Frontal cortex (tissue), 4 donors: ENCODE results near the gene BACE2. TPM values are rescaled to one million over a fixed set of nuclear protein-coding genes. Genes with fewer than 3 reads are reported as not detected.

ENCODE experiments used
- DNase-seq, 2 donors: peaks; one replicate each; pipeline ENCODE4 v3.0.0; 2012; ENCODE audit warnings: low spot score in 2 of 2
- FAIRE-seq: peaks from 2 replicates; lab custom pipeline; 2012; peaks lifted over from hg19 to GRCh38; lab: Jason Lieb, UNC
- total RNA-seq: library from RNA; depleted of rRNA; stranded (reverse); fragments of >200 nt; gene quantifications from one replicate; pipeline ENCODE4 v1.2.3, GENCODE V29; 2014
- donor health status: control.
- donor health status: control.
- donor health status: control.

BACE2 gene
- total RNA-seq, 1 donor from 2014 or later, result 10.2 TPM

GRCh38 chr21:41208376-41208763 lies 40.4 kb downstream of the BACE2 start:
- DNase-seq (no peak), FAIRE-seq (no peak)

- DNase-seq (no peak), FAIRE-seq (no peak)
Measured at GRCh38 chr21:41209016-41209619, 41.2 kb downstream of the BACE2 start.

GRCh38 chr21:41210426-41211059 lies 42.6 kb downstream of the BACE2 start:
- DNase-seq (no peak), FAIRE-seq (no peak)

GRCh38 chr21:41211060-41211805 lies 43.3 kb downstream of the BACE2 start:
- DNase-seq (no peak), FAIRE-seq (no peak)

- no peak for FAIRE-seq
- no peak for DNase-seq
Measured at GRCh38 chr21:41213021-41213420, 45.1 kb downstream of the BACE2 start.

DNA sequence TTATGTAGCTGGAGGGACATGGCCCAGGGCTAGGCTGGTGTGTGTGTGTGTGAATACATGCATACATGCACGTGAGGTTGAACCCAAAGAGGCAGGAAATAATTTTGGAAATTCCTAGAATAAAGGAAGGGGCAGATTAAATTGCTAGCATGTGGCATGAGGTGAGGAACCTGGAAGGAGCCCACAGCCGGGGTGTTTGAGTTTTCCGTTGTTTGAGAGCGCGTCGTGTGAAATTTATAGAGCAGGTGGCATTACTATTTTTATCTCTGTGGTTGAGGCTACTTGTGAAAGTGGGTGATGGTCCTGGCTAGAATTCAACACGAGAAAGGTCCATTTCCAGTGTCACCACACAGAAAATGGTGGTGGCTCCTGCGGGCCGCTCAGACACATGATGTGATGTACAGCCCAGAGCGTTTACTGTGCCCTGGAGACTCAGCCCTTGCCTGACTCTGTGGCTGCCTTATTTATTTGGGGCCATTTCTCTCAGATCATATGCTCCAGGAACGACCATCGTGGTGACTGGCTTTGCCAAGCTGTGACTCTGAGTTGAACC lies 48.0 kb downstream of the BACE2 start:
- FAIRE-seq, result no peak
- no peak for DNase-seq

- FAIRE-seq (no peak), DNase-seq (no peak)
Measured at GRCh38 chr21:41216486-41216885, 48.5 kb downstream of the BACE2 start.

GRCh38 chr21:41217671-41218385 lies 49.9 kb downstream of the BACE2 start:
- FAIRE-seq, result no peak
- DNase-seq, result no peak

DNA sequence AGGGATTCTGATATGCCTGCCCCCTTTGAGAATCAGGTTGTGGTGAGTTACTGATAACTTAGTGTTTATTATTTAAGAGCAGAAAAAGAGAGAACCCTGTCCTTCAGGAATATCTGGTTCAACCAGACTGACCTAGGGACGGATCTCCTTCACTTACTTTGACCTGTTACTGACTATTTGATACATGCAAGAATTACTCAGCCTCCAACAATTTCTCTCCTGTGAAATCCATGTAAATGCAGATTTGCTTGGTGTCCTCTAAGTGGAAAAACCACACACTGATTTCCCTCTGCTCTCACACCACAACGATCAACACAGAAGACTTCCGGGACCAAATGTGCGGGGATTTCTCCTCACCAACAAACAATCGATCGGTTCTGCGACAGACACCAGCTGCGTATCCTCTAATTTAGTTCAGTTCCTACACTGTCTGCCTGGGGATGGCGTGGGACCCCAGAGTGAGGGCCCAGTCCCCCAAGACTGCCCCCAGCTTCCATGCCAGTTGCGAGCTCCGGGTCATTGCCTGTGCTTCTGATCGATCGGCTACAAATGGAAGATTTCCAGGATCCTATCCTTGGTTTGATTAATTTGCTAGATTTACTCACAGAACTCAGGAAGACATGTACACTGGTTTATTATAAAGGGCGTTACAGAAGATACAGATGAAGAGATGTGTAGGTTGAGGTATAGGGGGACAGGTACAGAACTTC lies 51.7 kb downstream of the BACE2 start:
- FAIRE-seq (no peak), DNase-seq (no peak)

DNA sequence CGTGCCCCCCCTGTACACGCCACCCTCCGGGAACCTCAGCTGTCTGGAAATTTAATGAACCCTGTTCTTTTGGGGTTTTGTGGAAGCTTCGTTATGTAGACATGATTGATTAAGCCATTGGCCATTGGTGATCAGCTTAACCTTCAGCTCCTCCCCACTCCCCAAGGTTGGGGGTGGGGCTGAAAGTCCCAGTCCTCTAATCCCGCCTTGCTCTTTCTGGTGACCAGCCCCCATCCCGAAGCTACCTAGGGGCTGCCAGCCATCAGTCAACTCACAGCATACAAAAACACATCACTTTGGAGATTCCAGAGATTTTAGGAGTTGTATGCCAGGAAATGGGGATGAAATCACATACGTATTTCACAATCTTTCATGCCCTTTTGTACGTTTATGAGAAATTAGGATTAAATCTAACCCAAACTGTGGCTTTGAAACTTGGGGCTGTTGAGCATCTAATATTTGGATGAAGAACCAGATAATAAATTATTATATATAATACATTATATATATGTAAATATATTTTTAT lies 52.3 kb downstream of the BACE2 start:
- DNase-seq (no peak), FAIRE-seq (no peak)

DNA sequence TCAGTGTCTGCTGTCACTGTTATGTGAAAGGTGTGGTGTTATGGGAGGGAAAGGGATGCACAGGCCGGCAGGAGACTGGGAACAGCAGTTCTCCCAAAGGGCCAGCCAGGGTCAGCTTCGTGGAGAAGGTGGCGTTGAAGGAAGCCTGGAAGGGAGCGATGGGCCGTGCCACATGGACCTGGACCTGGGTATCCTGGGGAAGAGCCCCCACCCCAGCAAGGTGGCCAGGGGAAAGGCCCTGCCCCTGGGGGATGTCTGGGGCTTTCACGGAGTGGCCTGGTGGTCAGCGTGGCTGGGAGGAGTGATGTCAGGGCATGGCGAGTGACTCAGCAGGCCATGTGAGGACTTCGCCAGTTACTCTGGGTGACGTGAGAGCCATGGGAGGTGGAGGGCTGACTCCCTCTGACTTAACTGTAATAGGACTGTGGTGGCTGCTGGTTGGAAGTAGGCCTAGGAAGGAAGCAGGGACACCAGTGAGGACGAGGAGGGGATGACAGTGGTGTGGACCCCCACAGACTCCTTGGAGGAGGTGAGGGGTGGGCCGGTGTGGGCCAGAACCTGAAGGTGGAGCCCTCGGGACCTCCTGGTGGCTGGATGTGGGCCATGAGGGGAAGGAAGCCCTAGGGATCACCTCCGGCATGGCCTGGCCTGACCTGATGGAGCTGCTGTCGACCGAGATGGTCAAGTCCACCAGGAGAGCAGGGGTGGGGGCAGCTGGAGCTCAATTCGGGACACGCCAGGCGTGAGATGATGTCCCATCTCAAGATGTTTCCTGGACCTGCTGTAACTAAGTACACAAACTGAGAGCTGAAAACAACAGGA lies 54.5 kb downstream of the BACE2 start:
- no peak for FAIRE-seq
- no peak for DNase-seq

DNA sequence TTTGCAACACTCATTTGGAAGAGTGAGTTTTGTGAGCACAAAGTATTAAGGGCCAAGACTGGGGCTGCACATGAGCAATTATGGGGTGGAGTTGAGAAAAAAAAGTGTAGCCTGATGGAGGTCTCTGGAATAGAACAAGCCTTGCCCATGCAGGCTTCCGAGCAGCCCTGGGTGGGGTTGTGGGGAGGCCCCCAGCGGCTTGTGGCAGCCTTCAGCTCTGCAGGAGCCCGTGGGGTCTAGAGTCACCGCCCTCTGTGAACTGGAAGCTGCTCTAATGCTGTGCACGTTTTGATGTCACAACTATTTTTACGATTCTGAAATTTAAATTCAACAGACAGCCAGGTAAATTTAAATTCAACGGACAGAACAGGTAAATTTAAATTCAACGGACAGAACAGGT lies 58.9 kb downstream of the BACE2 start:
- no peak for FAIRE-seq

GRCh38 chr21:41227357-41228005 lies 59.5 kb downstream of the BACE2 start:
- no peak for FAIRE-seq
- DNase-seq, result no peak

More for the DNA sequence above, 58.9 kb downstream of the BACE2 start:
- DNase-seq, result no peak

DNA sequence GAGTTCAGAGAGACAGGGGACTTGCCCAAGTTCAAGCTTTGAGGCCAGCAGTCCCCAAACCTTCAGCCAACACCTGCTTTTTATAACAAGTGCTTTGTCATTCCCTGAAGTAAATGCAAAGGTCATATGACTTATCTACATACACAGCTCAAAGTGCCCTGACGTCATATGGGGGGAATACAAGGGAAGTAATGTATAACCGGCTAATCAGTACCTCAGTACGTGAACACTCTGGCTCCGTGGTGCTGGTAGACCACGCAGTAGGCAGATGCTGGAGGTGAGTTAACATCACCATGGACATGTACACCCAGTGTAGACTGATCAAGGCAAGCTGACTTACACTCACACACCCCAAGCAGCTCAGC lies 60.0 kb downstream of the BACE2 start:
- FAIRE-seq, result no peak
- no peak for DNase-seq

- DNase-seq (no peak), FAIRE-seq (no peak)
Measured at GRCh38 chr21:41228492-41228891, 60.5 kb downstream of the BACE2 start.

GRCh38 chr21:41228958-41229357 lies 61.0 kb downstream of the BACE2 start:
- FAIRE-seq, result no peak
- no peak for DNase-seq

GRCh38 chr21:41229509-41230248 lies 61.7 kb downstream of the BACE2 start:
- FAIRE-seq (no peak), DNase-seq (no peak)

- DNase-seq, result no peak
- FAIRE-seq, result no peak
Measured at GRCh38 chr21:41230497-41230896, 62.5 kb downstream of the BACE2 start.
